K562 (cell line): ENCODE measurements around the gene TPD52L1. TPM values are rescaled to one million over a fixed set of nuclear protein-coding genes. Genes with fewer than 3 reads are reported as not detected.

Experiments
- BRD4 ChIP-seq: fragments of 200-600 bp; sonication (generic); IDR thresholded peaks from 2 replicates; pipeline ENCODE4 v1.6.1; 2017; ENCODE audit warnings: inconsistent platforms
- ELF2 ChIP-seq: fragments of 250-450 bp; sonication (Bioruptor Pico); IDR thresholded peaks from 2 replicates; pipeline ENCODE4 v1.5.0; 2021; ENCODE audit warnings: mild to moderate bottlenecking
- EZH2 ChIP-seq: IDR thresholded peaks from 2 replicates; pipeline ENCODE4 v1.6.1; 2012; ENCODE audit warnings: low read depth, mild to moderate bottlenecking, inconsistent platforms, low read length, borderline replicate concordance
- GABPB1 ChIP-seq: sonication (generic); formaldehyde crosslinking; IDR thresholded peaks from 2 replicates; pipeline ENCODE4 v1.8.0; 2022; ENCODE audit warnings: mild to moderate bottlenecking, missing genetic modification reagents
- MCM5 ChIP-seq: fragments of 450-650 bp; IDR thresholded peaks from 2 replicates; pipeline ENCODE4 v1.6.1; 2016; ENCODE audit warnings: low read depth
- NBN ChIP-seq: fragments of 450-650 bp; IDR thresholded peaks from 2 replicates; pipeline ENCODE4 v1.6.1; 2016; ENCODE audit warnings: low read depth, mild to moderate bottlenecking
- POLR2A ChIP-seq: fragments of 450-650 bp; conservative IDR thresholded peaks from 2 replicates; pipeline ENCODE4 v1.6.1; 2016
- RBM39 ChIP-seq: fragments of 200-400 bp; formaldehyde crosslinking; optimal IDR thresholded peaks from 2 replicates; pipeline ENCODE3; 2018; ENCODE audit warnings: low read depth, low read length
- TCF3 ChIP-seq: sonication (generic); formaldehyde crosslinking; IDR thresholded peaks from 2 replicates; pipeline ENCODE4 v1.4.0; 2020; ENCODE audit warnings: mild to moderate bottlenecking, missing genetic modification reagents
- ZKSCAN8 ChIP-seq: fragments of 200-800 bp; sonication (Bioruptor generic); IDR thresholded peaks from 2 replicates; pipeline ENCODE4 v1.6.1; 2016; ENCODE audit warnings: missing genetic modification characterization, missing compliant biosample characterization
- ZNF707 ChIP-seq: fragments of 250-450 bp; sonication (Bioruptor Pico); conservative IDR thresholded peaks from 2 replicates; pipeline ENCODE4 v1.8.0; 2022; ENCODE audit warnings: inconsistent platforms, mild to moderate bottlenecking, moderate library complexity
- ZNF717 ChIP-seq: fragments of 250-450 bp; sonication (Bioruptor Pico); IDR thresholded peaks from 2 replicates; pipeline ENCODE4 v1.5.0; 2021
- polyA plus RNA-seq, 8 experiments: library from polyadenylated mRNA; depleted of rRNA in 4 of 8; stranded (reverse) in 5 of 8; unstranded in 3 of 8; fragments of >200 nt; fragmentation: Nextera tagmentation in 2 of 8; fragmentation: Illumina TruSeq in 1 of 8; extraction: Ambion mirVana in 2 of 8; extraction: Trizol in 1 of 8; gene quantifications; 2 replicates each; pipeline versions ENCODE4 v1.2.1 to v1.2.3, GENCODE V29; 2011 to 2014; ENCODE audit warnings: inconsistent platforms in 1 of 8, missing spikeins in 1 of 8
- total RNA-seq, 7 experiments: library from RNA; depleted of rRNA in 6 of 7; stranded (reverse); fragments of >200 nt in 6 of 7; fragmentation: Illumina TruSeq in 2 of 7; extraction: Trizol in 2 of 7; gene quantifications; 2 replicates each; pipeline versions ENCODE4 v1.2.1 to v1.2.3, GENCODE V29; 2011 to 2021; ENCODE audit warnings: low replicate concordance in 1 of 7
- TF ChIP-seq, protein P1 (sequence below), 2 experiments: fragments of 450-650 bp; formaldehyde crosslinking in 1 of 2; IDR thresholded peaks; 2 replicates each; pipeline versions ENCODE4 v1.4.0 to v1.6.1; 2014 to 2020; ENCODE audit warnings: mild to moderate bottlenecking in 2 of 2, borderline replicate concordance in 1 of 2, low read depth in 1 of 2
- TF ChIP-seq, protein P2 (sequence below): fragments of 250-450 bp; sonication (Bioruptor Pico); IDR thresholded peaks from 2 replicates; pipeline ENCODE4 v1.5.0; 2021
- TF ChIP-seq, protein P3 (sequence below): fragments of 200-400 bp; formaldehyde crosslinking; IDR thresholded peaks from 2 replicates; pipeline ENCODE4 v1.6.1; 2017; ENCODE audit warnings: mild to moderate bottlenecking, low read depth, low read length, moderate library complexity
- TF ChIP-seq, protein P4 (sequence below): fragments of 450-650 bp; formaldehyde crosslinking; conservative IDR thresholded peaks from 2 replicates; pipeline ENCODE4 v1.4.0; 2022; ENCODE audit warnings: mild to moderate bottlenecking, missing genetic modification characterization

TPD52L1 gene
- total and polyA plus RNA-seq, 9 of the 15 experiments (the other 6 are each of a cell fraction or from before 2014, with no cell fraction given) = 12.9 to 149 (median 75.7) TPM

DNA sequence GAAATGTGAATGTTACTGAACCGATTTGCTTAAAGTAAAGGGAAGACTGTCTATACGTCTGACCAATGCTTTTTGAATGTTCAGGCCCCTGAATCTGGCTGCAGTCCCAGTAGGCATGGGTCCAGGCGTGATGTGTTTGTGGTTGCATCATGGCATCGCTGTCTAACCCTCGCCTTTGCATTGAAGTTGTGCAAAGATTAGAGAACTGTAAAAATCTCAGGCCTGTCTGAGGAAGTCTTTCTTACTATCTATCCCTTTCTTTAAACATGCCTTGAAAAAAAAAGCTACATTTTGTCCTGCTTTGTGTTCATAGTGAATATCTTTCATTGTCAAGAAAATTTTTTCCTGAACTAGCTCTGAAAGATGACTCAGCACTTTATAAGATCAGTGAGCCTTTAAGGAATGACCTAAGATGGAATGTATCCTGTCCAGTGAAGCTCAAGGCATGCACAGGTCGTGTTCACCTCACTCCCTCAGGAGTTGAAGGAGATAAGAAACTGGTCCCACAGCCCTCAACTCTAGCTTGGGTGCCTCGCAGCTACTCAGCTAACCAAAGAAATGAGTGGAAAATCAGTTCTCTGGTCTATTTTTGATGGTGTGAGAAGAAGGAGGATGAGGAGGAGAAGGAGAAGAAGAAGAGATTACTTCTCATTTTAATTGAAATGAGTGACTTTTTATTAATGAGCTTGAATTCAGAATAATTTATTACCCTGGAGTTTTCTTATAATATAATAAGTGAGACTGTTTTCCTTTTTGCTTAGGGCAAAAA, 48.6 kb downstream of the TPD52L1 start (continued):
- TF ChIP-seq, protein P1, sequence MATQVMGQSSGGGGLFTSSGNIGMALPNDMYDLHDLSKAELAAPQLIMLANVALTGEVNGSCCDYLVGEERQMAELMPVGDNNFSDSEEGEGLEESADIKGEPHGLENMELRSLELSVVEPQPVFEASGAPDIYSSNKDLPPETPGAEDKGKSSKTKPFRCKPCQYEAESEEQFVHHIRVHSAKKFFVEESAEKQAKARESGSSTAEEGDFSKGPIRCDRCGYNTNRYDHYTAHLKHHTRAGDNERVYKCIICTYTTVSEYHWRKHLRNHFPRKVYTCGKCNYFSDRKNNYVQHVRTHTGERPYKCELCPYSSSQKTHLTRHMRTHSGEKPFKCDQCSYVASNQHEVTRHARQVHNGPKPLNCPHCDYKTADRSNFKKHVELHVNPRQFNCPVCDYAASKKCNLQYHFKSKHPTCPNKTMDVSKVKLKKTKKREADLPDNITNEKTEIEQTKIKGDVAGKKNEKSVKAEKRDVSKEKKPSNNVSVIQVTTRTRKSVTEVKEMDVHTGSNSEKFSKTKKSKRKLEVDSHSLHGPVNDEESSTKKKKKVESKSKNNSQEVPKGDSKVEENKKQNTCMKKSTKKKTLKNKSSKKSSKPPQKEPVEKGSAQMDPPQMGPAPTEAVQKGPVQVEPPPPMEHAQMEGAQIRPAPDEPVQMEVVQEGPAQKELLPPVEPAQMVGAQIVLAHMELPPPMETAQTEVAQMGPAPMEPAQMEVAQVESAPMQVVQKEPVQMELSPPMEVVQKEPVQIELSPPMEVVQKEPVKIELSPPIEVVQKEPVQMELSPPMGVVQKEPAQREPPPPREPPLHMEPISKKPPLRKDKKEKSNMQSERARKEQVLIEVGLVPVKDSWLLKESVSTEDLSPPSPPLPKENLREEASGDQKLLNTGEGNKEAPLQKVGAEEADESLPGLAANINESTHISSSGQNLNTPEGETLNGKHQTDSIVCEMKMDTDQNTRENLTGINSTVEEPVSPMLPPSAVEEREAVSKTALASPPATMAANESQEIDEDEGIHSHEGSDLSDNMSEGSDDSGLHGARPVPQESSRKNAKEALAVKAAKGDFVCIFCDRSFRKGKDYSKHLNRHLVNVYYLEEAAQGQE (IDR thresholded peaks at IDR 0.05; ENCODE audit: borderline replicate concordance) = no peak; the same call in 1 of the 2 replicates
- TF ChIP-seq, protein P1 (CRISPR knock-in tag; IDR thresholded peaks at IDR 0.05; ENCODE audit: low read depth) = no peak
- TF ChIP-seq MCM5 (no peak), NBN (peak; percentile 53; the same call in 1 of the 2 replicates), ELF2 (CRISPR knock-in tag) (no peak), GABPB1 (CRISPR knock-in tag) (no peak), ZNF717 (CRISPR knock-in tag) (no peak), ZNF707 (CRISPR knock-in tag) (no peak), TCF3 (CRISPR knock-in tag) (no peak; the same call in 1 of the 2 replicates), RBM39 (no peak), ZKSCAN8 (peak; percentile 46; the same call in 1 of the 2 replicates), POLR2A (no peak), EZH2 (no peak), BRD4 (no peak)
- TF ChIP-seq, protein P2, sequence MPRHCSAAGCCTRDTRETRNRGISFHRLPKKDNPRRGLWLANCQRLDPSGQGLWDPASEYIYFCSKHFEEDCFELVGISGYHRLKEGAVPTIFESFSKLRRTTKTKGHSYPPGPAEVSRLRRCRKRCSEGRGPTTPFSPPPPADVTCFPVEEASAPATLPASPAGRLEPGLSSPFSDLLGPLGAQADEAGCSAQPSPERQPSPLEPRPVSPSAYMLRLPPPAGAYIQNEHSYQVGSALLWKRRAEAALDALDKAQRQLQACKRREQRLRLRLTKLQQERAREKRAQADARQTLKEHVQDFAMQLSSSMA (CRISPR knock-in tag) = no peak
- TF ChIP-seq, protein P3, sequence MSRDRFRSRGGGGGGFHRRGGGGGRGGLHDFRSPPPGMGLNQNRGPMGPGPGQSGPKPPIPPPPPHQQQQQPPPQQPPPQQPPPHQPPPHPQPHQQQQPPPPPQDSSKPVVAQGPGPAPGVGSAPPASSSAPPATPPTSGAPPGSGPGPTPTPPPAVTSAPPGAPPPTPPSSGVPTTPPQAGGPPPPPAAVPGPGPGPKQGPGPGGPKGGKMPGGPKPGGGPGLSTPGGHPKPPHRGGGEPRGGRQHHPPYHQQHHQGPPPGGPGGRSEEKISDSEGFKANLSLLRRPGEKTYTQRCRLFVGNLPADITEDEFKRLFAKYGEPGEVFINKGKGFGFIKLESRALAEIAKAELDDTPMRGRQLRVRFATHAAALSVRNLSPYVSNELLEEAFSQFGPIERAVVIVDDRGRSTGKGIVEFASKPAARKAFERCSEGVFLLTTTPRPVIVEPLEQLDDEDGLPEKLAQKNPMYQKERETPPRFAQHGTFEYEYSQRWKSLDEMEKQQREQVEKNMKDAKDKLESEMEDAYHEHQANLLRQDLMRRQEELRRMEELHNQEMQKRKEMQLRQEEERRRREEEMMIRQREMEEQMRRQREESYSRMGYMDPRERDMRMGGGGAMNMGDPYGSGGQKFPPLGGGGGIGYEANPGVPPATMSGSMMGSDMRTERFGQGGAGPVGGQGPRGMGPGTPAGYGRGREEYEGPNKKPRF = no peak
- TF ChIP-seq, protein P4, sequence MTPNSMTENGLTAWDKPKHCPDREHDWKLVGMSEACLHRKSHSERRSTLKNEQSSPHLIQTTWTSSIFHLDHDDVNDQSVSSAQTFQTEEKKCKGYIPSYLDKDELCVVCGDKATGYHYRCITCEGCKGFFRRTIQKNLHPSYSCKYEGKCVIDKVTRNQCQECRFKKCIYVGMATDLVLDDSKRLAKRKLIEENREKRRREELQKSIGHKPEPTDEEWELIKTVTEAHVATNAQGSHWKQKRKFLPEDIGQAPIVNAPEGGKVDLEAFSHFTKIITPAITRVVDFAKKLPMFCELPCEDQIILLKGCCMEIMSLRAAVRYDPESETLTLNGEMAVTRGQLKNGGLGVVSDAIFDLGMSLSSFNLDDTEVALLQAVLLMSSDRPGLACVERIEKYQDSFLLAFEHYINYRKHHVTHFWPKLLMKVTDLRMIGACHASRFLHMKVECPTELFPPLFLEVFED (CRISPR knock-in tag) = no peak
